BLaER1 (cell line): ENCODE data around the gene ADCYAP1.
"Not testable (repeated sequence)": the region's sequence is repeated elsewhere in the genome, so short reads cannot be mapped to it uniquely, and the experiment has no call there.

Source experiments
- H3K27ac ChIP-seq: shearing (Covaris generic); formaldehyde crosslinking; 2 replicates; pipeline ENCODE4 v1.8.1; 2022
- H3K27me3 ChIP-seq: shearing (Covaris generic); formaldehyde crosslinking; 2 replicates; pipeline ENCODE4 v1.8.1; 2022
- H3K36me3 ChIP-seq: shearing (Covaris generic); formaldehyde crosslinking; 2 replicates; pipeline ENCODE4 v1.8.1; 2022
- H3K4me1 ChIP-seq: shearing (Covaris generic); formaldehyde crosslinking; 2 replicates; pipeline ENCODE4 v1.8.1; 2022
- H3K4me2 ChIP-seq: shearing (Covaris generic); formaldehyde crosslinking; 2 replicates; pipeline ENCODE4 v1.8.1; 2022
- H3K4me3 ChIP-seq: shearing (Covaris generic); formaldehyde crosslinking; 2 replicates; pipeline ENCODE4 v1.8.1; 2022
- H3K9ac ChIP-seq: shearing (Covaris generic); formaldehyde crosslinking; 2 replicates; pipeline ENCODE4 v1.8.1; 2022
- H3K9me3 ChIP-seq: shearing (Covaris generic); formaldehyde crosslinking; 2 replicates; pipeline ENCODE4 v1.8.1; 2022
- H4K20me1 ChIP-seq: shearing (Covaris generic); formaldehyde crosslinking; 2 replicates; pipeline ENCODE4 v1.8.1; 2022
- Cebpa-rat ChIP-seq: shearing (Covaris generic); IDR thresholded peaks from 2 replicates; pipeline ENCODE4 v1.8.1; 2022

Gene ADCYAP1

DNA sequence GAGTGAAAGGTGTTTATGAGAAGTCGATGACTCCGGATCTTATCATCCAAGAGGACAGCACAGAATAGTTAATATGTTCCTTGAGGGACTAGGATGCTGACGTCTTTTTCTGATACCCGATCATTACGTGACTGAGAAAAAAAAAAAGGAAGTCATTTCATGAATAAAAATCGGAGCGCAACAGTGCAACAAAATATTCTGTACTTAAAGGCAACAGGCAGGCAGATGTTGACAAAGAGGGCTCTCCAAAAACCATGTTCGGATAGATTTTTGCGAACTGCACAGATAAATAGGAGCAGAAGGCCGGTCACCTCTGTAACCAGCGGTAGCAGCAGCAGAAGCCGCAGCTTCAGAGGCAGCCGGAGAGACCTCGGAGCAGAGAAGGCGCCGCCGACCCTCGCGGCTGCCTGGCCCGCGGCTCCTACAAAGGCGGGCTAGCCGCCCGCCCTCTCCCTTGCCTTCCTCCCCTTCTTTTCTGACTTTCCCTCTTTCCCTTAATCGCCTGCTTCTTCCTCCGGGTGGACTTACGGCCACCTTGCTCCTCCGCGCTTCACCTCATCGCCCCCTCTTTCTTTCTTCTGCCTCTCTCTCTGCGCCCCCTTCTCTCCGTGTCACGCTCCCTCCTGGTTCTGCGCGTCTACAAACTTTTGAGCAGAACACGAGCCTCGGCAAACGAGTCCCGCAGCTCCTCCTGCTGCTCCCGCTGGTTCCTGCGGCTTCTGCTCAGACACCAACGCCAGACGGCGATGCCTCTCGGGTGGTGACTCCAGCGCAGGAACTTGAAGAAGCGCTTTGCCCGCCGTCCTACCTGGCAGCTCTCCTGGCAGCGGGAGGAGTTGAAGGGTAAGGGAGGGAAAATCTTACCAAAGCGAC, at the start of gene ADCYAP1:
ADCYAP1 (plus strand) TSS at position 654 of the 873 bp plus-strand sequence. CDS start 516 bp downstream, outside the sequence.
- TF ChIP-seq Cebpa-rat, result no peak
- H3K9ac ChIP-seq, result no peak within 1 kb of the TSS
- H3K4me2 ChIP-seq, result no peak within 1 kb of the TSS
- H3K27ac ChIP-seq, result no peak within 1 kb of the TSS
- H4K20me1 ChIP-seq, result no peaks in the 10 kb centered on the region
- no peaks in the 10 kb centered on the region for H3K27me3 ChIP-seq
- H3K4me3 ChIP-seq, result no peak within 1 kb of the TSS
- peaks cover 11% of the 10 kb centered on the region; the same call in 1 of the 2 replicates for H3K4me1 ChIP-seq
- peaks cover 53% of the 10 kb centered on the region for H3K9me3 ChIP-seq
- H3K36me3 ChIP-seq, result no peaks in the 10 kb centered on the region

DNA sequence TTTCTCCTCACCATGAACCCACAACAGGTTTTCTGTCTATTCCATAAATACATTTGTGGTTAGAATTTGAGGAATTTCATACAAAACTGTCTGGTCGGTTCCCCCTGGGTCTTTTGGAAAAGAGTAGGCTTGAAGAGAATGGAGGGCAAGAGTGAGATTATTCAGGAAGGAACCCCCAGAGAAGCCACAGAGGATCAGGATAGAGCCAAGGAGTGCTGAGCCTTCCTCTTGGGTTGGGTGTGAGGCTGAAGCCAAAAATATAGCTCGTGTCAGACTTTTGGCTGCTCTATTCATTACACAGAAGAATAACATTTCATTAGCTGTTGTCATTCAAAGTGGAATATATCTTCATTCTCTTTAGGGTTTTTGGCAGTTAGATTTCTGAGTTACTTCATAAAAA, 46.7 kb upstream of the ADCYAP1 start:
- Histone ChIP-seq H4K20me1 (no peaks in the 10 kb centered on the region), H3K4me3 (no peak overlapping the region), H3K27me3 (no peaks in the 10 kb centered on the region), H3K4me1 (no peaks in the 10 kb centered on the region), H3K36me3 (no peaks in the 10 kb centered on the region), H3K9ac (no peak overlapping the region), H3K27ac (no peak overlapping the region), H3K9me3 (no peaks in the 10 kb centered on the region), H3K4me2 (no peak overlapping the region)
- no peak for TF ChIP-seq Cebpa-rat

DNA sequence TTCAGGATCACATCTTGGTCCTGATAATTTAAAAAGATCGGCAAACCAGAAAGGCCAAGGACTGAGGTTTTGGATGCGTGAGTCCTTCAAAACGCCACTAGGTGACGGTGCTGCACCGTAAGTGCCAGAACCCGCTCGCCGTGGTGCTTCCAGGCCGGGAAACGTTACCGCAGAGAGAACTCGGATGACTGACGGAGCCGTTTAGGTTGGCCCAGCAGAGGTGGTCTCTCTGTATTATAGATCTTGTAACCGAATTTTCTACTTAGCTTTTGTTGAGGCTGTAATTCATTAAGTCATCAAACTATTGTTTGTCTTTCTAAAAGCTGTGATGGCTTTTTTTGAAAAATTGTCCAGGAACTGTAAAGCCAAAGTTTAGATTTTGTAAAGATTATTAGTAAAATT, 39.8 kb upstream of the ADCYAP1 start:
- Histone ChIP-seq H3K27ac (no peak overlapping the region), H3K4me3 (no peak overlapping the region), H3K27me3 (no peaks in the 10 kb centered on the region), H3K4me2 (no peak overlapping the region), H3K9me3 (no peaks in the 10 kb centered on the region), H3K36me3 (no peaks in the 10 kb centered on the region), H4K20me1 (no peaks in the 10 kb centered on the region), H3K9ac (no peak overlapping the region), H3K4me1 (no peaks in the 10 kb centered on the region)
- TF ChIP-seq Cebpa-rat, result no peak

DNA sequence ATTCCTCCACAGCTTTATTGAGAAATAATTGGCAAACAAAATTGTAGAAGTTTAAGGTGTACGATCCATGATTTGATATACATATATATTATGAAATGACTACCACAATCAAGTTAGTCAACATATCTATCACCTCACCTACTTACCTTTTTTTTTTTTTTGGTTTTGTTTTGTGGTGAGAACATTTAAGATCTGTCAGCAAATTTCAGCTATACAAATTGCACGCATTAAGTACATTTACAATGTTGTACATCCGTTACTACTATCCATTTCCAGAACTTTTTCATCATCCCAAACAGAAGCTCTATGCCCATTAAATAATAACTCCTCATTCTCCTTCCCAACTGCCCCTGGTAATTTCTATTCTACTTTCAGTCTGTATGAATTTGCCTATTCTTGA, 37.4 kb upstream of the ADCYAP1 start:
- Histone ChIP-seq H3K27me3 (no peaks in the 10 kb centered on the region), H3K4me2 (no peak overlapping the region), H4K20me1 (no peaks in the 10 kb centered on the region), H3K36me3 (no peaks in the 10 kb centered on the region), H3K4me3 (no peak overlapping the region), H3K9ac (no peak overlapping the region), H3K9me3 (no peaks in the 10 kb centered on the region; the same call in 1 of the 2 replicates), H3K4me1 (no peaks in the 10 kb centered on the region), H3K27ac (no peak overlapping the region)
- TF ChIP-seq Cebpa-rat, result no peak

DNA sequence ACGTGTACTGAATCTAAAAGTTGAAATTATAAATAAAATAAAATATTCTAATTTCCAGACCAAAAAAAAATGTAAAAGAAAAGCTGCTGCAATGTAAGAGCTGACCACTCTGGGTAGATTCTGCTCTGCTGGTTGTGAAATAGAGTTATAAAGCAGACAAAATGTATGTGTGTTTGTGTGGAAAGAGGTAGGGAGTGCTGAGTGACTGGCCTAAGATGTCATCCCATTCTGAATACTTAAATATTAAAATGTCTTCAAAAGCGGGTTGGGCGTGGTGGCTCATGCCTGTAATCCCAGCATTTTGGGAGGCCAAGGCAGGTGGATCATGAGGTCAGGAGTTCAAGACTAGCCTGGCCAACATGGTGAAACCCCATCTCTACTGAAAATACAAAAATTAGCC, 31.2 kb upstream of the ADCYAP1 start:
- H3K27ac ChIP-seq, H3K4me2 ChIP-seq, H3K4me3 ChIP-seq, H3K4me1 ChIP-seq, H3K36me3 ChIP-seq, H3K9ac ChIP-seq, H3K27me3 ChIP-seq, H4K20me1 ChIP-seq: not testable (repeated sequence)
- H3K9me3 ChIP-seq, result peaks cover 32% of the 10 kb centered on the region

DNA sequence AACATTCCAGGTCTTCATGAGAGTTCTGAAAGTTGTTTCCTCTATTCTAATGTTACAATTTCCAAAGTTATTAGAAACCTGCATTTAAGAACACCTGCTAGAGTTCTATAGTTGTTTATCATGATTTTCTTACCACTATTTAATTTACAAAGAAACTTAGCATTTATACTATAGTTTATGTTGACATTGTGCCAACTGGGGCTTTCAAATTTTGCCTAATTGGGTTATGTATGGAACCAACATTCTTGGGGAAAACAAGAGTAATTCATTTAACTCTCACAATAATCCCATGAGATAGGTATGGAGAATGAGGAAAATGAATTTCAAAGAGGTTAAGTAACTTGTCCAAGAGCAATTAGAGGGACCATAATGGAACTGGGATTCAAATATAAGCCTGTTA, 28.8 kb upstream of the ADCYAP1 start:
- no peak overlapping the region for H3K27ac ChIP-seq
- H3K4me2 ChIP-seq, result no peak overlapping the region
- no peaks in the 10 kb centered on the region for H3K4me1 ChIP-seq
- TF ChIP-seq Cebpa-rat, result no peak
- no peaks in the 10 kb centered on the region for H4K20me1 ChIP-seq
- peaks cover 32% of the 10 kb centered on the region for H3K9me3 ChIP-seq
- H3K27me3 ChIP-seq, result no peaks in the 10 kb centered on the region
- no peak overlapping the region for H3K9ac ChIP-seq
- no peaks in the 10 kb centered on the region for H3K36me3 ChIP-seq
- no peak overlapping the region for H3K4me3 ChIP-seq

DNA sequence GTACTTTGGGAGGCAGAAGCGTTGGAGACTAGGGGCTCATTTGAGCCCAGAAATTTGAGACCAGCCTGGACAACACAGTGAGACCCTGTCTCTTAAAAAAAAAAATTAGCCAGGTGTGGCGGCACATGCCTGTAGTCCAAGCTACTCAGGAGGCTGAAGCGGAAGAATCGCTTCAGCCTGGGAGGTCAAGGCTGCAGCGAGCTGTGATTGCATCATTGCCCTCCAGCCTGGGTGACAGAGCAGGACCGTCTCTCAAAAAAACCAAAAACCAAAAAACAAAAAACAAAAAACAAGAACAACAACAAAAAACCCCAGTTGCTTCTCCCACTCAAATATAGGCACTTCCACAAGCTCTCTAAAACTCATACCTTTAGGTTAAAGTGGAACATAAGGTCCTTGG, 27.4 kb upstream of the ADCYAP1 start:
- H3K4me3 ChIP-seq, result no peak overlapping the region
- H3K9ac ChIP-seq, result no peak overlapping the region
- H3K9me3 ChIP-seq, result peaks cover 32% of the 10 kb centered on the region
- no peak overlapping the region for H3K4me2 ChIP-seq
- TF ChIP-seq Cebpa-rat, result no peak
- H3K4me1 ChIP-seq, result no peaks in the 10 kb centered on the region
- H4K20me1 ChIP-seq, result no peaks in the 10 kb centered on the region
- no peak overlapping the region for H3K27ac ChIP-seq
- no peaks in the 10 kb centered on the region for H3K36me3 ChIP-seq
- no peaks in the 10 kb centered on the region for H3K27me3 ChIP-seq

DNA sequence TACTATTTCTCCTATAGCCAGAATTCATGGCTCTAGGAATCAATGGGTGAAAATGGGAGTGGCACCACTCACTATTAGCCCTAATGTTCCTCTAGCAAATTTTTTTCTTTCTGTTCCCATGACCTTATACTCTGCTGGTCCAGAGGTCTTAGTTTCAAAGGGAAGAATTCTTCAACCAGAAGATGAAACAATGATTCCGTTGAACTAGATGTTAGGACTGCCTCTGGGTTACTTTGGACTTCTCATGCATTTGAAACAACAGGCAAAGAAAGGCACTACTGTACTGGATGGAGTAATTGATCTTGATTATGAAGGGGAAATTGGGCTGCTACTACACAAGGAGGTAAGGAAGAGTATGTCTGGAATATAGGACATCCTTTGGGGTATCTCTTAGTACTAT, 18.6 kb upstream of the ADCYAP1 start:
- no peak for TF ChIP-seq Cebpa-rat
- H3K27me3 ChIP-seq, result no peaks in the 10 kb centered on the region
- H3K4me3 ChIP-seq, result no peak overlapping the region
- H3K27ac ChIP-seq, result no peak overlapping the region
- no peak overlapping the region for H3K9ac ChIP-seq
- no peak overlapping the region for H3K4me2 ChIP-seq
- no peaks in the 10 kb centered on the region for H4K20me1 ChIP-seq
- no peaks in the 10 kb centered on the region for H3K36me3 ChIP-seq
- no peaks in the 10 kb centered on the region for H3K9me3 ChIP-seq
- no peaks in the 10 kb centered on the region for H3K4me1 ChIP-seq

DNA sequence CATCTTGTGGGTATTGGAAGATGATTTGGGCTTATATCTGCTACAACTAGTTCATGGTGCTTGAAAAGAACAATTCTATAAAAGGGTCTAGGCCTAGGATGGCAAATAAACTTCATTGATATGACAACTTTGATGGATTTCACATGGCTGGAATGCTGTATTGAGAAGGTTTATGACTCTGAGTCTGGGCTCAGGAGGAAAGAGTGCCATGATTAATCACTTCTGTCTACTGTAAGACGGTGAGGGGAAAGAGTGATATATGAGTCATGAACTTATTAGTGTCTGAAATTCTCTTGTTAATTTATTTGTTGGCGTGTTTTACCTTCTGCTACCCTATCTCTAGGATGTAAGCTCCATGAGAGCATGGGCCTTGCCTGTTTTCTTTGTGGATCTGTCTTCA, 17.0 kb upstream of the ADCYAP1 start:
- Histone ChIP-seq H3K4me3 (no peak overlapping the region), H3K36me3 (no peaks in the 10 kb centered on the region), H3K9ac (no peak overlapping the region), H3K27me3 (no peaks in the 10 kb centered on the region), H3K27ac (no peak overlapping the region), H3K4me2 (no peak overlapping the region), H3K4me1 (no peaks in the 10 kb centered on the region), H4K20me1 (no peaks in the 10 kb centered on the region), H3K9me3 (no peaks in the 10 kb centered on the region)
- no peak for TF ChIP-seq Cebpa-rat

DNA sequence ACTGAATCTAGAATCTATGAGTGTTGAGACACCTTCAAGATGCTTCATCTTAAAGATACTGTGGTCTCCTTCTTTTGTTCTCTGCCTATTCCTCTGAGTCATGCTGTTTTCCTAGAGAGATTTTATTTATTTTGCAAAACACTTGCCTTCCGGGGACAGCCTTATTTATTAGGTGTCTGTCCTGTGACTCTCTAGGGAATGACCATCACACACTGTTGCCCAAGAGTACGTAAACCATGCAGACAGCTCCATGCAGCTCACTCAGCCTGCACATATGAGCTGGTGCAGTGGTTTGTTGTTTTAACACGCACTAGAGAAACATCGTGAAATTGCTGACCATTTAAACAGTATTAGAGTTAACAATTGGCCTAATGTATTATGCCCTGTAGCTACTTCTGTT, 12.4 kb upstream of the ADCYAP1 start:
- Histone ChIP-seq H3K4me2 (no peak overlapping the region), H3K36me3 (no peaks in the 10 kb centered on the region), H4K20me1 (no peaks in the 10 kb centered on the region), H3K9ac (no peak overlapping the region), H3K27me3 (no peaks in the 10 kb centered on the region), H3K4me1 (no peaks in the 10 kb centered on the region), H3K9me3 (no peaks in the 10 kb centered on the region), H3K27ac (no peak overlapping the region), H3K4me3 (no peak overlapping the region)
- TF ChIP-seq Cebpa-rat, result no peak

DNA sequence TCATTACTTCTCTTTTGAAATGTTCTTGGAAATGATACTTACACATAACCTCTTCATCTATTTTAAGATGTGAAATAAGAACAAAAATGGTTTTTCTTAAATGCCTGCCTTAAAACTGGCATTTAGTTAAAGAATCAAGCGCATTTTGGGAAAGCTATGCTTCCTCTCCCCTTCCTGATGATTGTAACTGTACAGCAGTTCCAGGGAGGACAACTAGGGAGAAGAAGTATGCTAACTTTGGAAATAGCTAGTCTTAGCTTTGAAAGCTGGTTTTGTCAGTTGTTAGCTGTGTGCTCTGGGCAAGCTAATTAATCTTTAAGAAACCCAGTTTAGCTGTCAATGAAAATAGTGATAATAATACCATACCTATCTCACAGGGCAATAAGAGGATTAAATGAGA, 8.4 kb upstream of the ADCYAP1 start:
- no peak overlapping the region for H3K4me3 ChIP-seq
- no peak overlapping the region for H3K9ac ChIP-seq
- H3K9me3 ChIP-seq, result no peaks in the 10 kb centered on the region
- H3K27me3 ChIP-seq, result no peaks in the 10 kb centered on the region
- H3K4me1 ChIP-seq, result no peaks in the 10 kb centered on the region
- TF ChIP-seq Cebpa-rat, result no peak
- H4K20me1 ChIP-seq, result no peaks in the 10 kb centered on the region
- no peaks in the 10 kb centered on the region for H3K36me3 ChIP-seq
- H3K4me2 ChIP-seq, result no peak overlapping the region
- no peak overlapping the region for H3K27ac ChIP-seq
